GM19452 (cell line): ENCODE data around the gene PCED1A.

Experiments
- ATAC-seq: cut with Tn5 transposase; IDR thresholded peaks from one replicate; pipeline ENCODE4 v1.9.1; 2021; ENCODE audit not compliant: unreplicated experiment

PCED1A gene

GRCh38 chr20:2866236-2866635, 25.8 kb upstream of the PCED1A start:
- no peak for ATAC-seq

DNA sequence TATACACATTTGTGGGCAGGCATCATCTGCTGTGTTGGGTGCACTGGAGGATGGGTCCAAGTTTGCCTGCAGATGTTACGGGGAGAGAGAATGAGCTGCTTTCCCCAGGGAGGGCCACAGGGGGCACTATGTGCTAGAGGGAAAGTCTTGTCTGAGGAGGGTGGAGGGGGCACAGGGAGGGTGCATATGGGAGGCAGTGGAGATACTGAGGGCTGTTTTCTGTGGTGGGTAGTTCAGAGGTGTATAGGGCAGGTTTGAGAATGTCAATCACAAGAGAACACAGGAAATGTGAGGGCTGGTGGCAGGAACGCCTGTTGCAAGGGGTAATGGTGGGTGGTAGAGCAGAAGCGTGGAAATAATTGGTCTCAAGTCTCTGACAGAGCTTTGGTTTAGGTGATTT, 25.2 kb upstream of the PCED1A start:
- ATAC-seq = no peak

GRCh38 chr20:2865101-2865500, 24.6 kb upstream of the PCED1A start:
- no peak for ATAC-seq

- ATAC-seq = no peak
Measured at GRCh38 chr20:2864626-2865025, 24.2 kb upstream of the PCED1A start.

- ATAC-seq = no peak
Measured at GRCh38 chr20:2859330-2860121, 19.1 kb upstream of the PCED1A start.

DNA sequence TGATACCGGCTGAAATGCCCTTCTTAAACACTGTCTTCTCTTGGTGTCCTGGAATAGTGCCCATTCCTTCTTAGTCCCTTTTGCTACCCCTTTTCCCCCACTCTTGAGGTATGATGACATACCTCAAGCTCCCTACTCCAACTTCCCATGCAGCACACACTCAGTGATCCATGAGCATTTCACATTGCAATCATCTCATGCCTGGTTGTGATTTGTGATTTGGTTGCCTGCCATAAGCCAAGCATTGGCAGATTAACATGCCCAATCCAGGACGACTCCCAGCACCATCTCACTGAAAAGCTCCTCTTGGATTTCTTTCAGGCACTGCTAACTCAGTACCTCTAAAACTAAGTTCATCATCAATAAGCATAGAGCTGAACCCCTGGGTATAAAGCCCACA, 18.1 kb upstream of the PCED1A start:
- ATAC-seq = no peak

DNA sequence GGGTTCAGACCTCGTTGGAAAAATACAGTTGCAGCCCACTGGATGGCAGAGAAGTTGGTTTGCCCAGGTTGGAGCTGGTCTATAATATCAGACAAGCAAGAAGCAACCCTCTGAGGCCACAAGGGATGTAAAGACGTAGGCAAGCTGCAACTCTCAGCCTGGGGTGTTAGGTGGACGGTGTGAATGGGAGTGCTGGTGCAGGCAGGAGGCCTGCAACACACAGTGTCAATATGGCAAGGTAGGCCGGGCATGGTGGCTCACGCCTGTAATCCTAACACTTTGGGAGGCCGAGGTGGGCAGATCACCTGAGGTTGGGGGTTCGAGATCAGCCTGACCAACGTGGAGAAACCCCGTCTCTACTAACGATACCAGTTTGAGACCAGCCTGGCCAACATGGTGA, 10.6 kb upstream of the PCED1A start:
- ATAC-seq = no peak

DNA sequence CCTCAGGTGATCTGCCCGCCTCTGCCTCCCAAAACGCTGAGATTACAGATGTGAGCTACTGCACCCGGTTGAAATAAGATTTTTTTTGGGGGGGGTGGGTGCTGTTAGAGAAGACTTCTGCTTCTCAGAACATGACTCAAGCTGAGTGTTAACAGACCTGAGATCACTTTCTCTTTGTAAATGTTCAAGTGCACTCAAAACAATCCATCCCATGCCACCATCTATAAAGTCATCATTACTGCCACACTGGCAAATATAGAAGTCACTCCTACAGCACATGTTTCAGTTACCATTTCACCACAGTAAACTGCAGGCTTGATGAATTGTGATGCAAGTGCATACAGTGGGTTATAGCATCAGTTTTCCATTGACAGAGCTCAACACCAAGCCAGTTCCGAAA, 9.1 kb upstream of the PCED1A start:
- no peak for ATAC-seq

DNA sequence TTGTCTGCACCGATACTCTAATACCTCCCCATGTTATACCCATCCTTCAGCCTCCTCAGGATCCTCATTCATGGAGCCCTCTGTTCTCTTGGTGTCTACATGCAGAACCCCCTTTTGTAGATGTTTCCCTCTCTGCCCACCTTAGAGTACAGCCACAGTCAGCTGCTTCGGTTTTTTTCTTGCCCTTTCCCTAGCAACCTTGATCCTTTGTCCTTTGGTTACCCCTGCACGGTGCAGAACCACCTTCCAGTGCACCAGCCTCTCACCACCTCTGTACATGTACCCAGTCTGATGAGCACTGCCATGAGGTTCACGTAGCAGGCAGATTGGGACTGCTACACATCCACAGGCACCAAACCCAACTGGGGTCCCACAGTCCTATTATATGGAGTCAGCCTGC, 7.3 kb upstream of the PCED1A start:
- no peak for ATAC-seq

GRCh38 chr20:2846698-2847097, 6.2 kb upstream of the PCED1A start:
- ATAC-seq = no peak

DNA sequence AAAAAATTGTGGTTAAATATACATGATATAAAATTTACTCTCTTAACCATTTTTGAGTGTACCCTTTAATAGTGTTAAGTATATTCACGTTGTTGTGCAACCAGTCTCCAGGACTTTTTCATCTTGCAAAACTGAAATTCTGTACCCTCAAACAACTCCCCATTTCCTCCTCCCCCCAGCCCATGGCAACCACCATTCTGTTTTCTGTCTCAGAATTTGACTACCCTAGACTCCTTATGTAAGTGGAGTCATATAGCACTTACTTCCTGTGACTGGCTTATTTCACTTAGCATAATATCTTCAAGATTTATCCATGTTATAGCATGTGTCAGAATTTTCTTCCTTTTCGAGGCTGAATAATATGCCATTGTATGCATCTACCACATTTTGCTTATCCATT, 5.2 kb upstream of the PCED1A start:
- no peak for ATAC-seq

DNA sequence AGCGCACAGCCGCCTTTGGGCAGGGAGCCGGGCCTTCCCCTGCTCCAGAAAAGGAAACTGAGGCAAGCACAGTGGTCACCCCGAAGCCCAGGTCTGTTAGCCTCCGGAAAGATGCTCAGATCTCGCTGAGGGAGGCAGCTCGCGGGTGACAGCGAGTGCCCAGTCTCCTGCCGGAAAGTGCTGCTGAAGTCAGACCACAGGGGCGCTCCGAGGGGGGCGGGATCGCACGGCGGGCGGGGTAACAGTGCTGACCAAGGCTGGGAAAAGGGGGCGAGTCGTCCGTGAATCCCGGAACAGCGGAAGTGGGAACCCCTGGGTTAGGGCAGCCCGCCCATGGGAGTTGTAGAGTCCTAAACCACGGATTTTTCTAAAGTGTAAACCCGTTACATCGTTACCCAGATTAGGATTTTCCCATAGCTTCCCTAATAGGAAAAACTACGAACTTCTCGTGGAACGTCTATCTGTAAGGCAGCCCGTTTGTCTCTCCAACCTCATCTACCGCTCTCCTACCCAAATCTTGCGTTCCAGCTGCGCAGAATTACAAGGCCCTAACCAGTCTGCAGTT, 594 bp upstream of the PCED1A start:
- ATAC-seq = peak; percentile 30

DNA sequence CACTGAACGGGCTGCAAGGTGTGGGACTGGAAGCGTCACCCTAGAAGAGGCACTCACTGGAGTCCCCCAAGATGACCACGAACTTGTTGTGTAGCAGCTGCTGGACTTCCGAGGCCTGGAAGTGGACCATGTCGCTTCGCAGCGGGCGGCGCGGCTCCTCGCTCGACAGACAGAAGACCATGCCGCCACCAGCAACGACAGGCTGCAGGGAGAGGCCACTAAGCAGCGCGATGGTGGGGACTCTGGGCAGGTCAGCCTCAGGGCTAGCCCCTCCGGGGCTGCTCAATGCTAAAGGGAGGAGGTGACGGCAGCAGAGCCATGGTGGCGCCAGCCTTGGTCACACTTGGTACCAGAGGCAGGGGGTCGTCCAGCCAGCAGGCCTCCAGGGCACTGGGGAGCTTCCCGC, 720 bp downstream of the PCED1A start:
- no peak for ATAC-seq

DNA sequence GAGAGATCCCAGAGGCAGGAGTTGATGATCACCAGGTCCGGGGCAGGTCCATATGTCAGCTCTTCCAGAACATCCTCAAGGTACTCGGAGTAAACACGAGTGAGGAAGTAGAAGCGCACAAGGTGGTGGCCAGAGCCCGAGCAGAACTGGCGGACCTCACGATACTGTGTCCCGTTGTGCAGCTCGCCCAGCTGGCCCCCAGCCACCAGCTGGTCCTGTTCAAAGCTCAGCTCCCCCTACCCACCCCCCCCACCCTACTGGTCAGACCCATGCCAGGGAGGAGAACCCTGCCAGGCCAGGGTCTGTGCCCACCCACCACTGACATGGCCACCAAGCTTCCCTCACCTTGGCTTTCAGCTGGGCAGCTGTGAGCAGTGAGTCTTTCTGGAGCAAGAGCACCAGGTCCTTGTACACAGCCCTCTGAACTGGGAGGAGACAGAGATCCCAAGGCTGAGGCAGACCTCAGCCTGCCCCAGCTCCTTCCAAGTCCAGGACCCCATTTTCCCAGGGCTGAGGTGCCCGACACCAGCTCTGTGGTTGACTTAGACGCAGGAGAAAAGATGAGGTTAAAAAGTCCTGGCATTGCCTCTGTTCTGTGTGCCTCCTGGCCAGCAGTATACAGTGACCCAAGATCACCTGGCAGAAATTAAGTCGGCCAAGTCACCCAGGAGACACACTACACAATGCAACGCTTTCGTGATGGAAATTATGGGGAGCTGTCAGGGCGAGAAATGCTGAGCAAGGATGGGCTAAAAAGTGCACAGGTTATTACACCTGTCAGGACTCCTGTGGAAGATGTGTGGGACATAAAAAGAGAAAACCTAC, 1.4 kb downstream of the PCED1A start:
- ATAC-seq = no peak

DNA sequence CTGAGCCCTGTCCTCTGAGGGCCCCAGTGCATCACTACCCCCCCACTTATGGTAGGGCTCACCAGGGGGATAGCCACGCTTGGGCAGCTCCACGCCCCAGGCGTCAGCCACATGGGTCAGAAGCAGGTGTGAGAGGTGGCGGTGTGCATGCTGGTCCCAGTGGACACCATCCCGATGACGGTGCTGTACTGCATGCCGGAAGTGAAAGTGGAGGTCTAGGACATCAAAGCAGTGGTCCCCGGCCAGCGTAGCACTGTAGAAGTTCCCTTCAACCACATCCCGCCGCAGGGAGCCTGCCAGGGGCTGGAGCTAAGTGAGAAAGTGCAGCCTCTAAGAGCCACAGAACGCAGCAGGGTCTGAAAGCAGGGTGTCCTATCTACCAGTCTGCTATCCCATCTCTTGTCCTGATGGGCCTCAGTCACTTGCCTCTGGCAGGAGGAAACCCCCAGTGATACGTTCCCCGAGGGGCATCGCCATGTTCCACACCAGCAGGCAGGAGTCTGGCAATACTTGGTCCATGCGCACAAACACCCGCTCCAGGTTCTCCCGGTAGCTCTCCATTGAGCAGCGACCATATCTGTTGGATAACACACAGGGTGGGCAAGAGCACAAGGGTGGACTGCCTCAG, 2.2 kb downstream of the PCED1A start:
- peak; percentile 43 for ATAC-seq

GRCh38 chr20:2837221-2837960, 3.1 kb downstream of the PCED1A start:
- ATAC-seq = no peak

DNA sequence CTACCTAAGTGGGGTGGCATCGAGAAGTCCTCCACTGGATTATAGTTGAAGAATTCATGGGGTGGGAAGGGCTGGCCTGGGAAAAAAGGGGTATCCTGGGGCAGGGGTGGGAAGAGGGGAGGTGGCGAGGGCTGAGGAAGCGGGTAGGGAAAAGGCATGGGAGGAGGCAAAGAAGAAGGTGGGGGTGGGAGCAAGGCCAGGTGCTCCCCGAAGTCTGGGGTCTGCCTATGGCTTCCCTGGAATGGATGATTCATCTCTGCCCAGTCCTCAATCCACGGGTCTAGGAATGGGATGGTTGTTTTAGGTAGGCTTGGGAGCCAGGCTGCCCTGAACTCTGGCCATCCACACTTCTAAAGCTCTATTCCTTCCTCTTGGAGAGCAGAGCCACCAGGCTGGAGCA, 4.4 kb downstream of the PCED1A start:
- ATAC-seq = no peak

DNA sequence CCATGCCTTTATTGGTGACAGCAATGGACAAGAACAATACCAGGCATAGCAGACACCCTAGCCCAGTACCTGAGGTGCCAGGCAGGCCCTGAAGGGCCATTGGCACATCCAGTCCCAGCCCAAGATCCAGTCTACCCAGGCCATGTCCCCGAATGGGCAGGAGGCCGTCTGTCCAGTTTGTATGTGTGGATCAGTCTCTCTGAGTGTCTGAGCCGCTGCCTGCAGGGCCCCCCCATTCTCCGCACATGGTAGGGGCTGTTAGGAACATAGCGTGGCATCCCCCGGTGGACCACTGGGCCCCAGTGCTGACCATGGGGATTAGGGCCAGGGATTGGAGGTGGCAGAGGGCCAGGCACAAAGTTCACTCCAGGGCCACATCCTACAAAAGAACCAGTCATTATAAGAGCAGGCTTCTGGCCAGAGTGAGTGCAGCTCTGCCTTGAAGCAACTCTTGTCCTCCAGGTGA, 5.1 kb downstream of the PCED1A start:
- ATAC-seq = no peak

- ATAC-seq = no peak
Measured at GRCh38 chr20:2834401-2835110, 5.9 kb downstream of the PCED1A start.

- no peak for ATAC-seq
Measured at GRCh38 chr20:2833761-2834160, 6.7 kb downstream of the PCED1A start.
